HT1080 (cell line): Measurements from ENCODE around the gene GRM3. TPM values are rescaled to one million over a fixed set of nuclear protein-coding genes. Genes with fewer than 3 reads are reported as not detected.

Experiments used
- DNase-seq: peaks from one replicate; pipeline ENCODE4 v3.0.0-alpha.2; 2015; ENCODE audit warnings: low read depth
- total RNA-seq: library from RNA; depleted of rRNA; stranded (reverse); fragments of >200 nt; shearing (Covaris generic); gene quantifications from 2 replicates; pipeline ENCODE4 v1.2.3, GENCODE V29; 2014

Gene GRM3
- total RNA-seq, 1 experiment from 2014 or later: not detected

DNA sequence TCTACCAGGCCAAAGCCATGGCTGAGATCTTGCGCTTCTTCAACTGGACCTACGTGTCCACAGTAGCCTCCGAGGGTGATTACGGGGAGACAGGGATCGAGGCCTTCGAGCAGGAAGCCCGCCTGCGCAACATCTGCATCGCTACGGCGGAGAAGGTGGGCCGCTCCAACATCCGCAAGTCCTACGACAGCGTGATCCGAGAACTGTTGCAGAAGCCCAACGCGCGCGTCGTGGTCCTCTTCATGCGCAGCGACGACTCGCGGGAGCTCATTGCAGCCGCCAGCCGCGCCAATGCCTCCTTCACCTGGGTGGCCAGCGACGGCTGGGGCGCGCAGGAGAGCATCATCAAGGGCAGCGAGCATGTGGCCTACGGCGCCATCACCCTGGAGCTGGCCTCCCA is 142.7 kb downstream of the GRM3 start:
- no peak for DNase-seq

DNA sequence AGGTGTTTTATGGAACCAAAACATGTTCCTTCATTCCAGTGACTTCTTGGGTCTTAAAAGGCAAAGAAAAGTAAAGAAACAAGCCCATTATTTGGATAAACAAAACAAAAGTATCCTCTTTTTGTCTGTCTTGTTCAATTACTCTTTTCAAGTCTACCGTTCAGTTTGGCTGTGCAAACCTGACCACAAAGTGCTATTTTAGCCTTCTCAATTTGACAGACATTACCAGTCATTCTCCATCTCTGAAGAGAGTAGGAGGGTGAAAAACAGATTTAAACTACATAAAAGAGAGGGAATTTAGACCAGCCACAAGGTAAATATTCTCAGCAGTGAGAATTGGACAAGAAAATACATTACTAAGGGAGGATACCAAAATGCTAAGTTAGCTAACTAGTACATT is 145.2 kb downstream of the GRM3 start:
- no peak for DNase-seq

DNA sequence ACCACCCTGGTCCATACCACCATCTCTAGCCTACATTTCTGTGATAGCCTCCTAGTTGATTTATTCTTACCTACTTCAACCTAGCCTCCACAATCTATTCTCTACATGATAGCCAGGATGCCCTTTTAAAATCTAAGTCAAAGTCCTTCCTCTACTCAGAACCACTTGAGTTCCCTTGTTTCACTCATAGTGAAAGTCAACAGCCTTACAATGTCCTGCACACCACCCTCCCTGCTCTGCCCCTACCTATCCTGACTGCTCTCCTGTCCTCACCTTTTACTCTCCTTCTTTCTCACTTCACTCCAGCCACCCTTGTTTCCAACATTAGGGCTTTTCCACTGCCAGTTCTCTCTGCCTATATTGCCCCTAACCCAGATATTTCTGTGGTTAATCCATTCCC is 146.7 kb downstream of the GRM3 start:
- no peak for DNase-seq

DNA sequence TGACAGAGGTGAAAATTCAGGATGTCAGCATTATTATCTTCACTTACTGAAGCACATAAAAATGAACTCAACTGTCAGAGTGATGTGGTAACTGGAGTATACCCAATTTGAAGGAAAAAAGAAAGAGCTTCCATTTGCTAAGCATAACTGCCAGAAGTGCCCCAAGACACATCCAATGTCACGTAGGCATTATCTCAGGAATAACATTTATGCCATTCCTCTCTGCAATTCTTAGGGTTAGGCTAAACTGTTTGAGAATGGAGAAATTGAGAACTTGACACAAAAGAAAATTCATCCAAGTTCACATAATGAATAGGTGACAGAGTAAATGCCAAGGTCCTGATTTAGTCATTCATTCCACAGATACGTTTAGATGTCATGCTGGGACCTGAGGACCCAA is 148.6 kb downstream of the GRM3 start:
- DNase-seq: no peak

DNA sequence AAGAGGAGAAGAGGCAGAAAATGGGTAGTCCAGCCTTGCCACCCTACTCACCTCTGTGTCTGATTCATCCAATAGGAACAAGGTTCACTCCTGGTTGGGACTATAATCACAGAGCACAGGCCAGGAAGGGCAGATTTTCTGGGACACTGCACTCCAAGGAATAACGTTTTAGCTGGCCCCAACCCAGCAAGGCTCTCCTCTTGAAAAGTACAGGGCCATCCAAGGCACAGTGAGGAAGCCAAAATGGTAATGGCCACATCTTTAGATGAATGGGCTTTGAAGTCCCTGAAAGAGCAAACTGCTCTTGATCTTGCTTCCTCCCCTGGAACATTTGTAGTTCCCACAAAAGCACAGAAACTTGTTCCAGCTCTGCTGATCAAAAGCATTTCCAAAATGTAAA is 149.4 kb downstream of the GRM3 start:
- DNase-seq: no peak

DNA sequence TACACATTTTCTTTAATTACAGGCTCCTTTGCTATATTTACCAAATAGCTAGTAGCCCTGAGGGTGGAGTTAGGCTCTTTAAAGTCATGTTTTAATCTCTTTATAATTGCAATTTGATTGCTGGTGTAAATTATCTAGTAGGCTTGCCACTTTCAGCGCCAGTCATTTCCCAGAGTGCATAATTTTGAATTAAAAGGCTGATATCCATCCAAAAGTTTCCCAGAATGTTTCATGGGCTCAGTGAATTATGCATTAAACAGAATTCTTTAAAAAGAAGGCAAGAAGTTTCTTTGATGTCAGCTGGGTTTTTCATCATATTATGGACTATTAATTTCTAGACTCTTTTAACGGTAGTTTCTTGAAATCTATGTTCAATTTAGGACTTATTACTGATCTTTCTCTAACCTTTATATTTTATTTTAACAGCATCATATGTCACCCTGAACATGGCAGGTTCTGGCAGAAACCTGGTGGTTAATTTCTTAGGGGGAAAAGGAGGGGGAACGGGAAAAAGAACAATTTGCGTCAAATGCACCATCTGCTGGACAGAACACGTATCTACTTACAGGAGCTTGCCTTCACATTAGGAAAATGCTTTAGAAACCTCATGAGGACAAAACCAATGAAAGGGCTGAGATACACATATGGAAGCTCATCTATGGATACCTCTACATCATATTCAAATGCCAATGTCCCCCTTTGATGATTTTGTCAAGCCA is 171.1 kb downstream of the GRM3 start:
- DNase-seq: peak; percentile 42

DNA sequence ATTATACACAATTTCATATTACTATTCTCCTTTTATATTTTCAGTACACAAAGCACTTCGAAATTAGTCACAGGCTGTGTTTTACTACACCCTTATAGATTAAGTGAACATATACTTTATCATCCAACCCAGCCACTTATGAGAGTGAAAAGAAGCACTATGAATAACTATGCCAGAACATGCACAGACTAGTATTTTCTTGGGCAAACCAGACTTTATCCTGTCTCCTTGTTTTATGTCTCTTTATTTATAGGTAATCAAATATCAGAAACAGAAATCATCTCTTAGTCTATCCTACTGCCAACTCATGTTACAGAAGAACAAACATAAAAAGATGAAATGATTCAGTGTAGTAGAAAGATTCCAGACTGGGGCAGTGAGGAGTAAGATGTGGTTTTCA is 171.8 kb downstream of the GRM3 start:
- DNase-seq: no peak

DNA sequence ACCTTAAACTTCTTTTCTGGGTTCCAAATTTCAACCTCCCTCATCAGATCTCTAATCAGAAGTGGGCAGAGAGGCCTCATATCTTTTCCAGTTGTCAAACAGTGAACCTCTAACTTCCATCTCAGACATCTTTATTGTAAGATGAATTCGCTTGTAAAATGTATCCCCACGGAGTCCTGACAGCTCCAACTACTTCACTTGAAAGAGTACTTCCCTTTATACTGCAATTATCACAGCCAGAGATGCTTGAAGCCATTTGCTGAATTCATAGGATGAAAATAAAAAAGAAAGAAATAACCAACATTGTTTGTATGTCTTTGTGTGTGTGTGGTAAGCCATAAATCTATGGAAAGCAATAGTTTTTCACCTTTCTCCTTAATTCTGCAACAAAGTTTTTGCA is 175.2 kb downstream of the GRM3 start:
- DNase-seq: no peak

DNA sequence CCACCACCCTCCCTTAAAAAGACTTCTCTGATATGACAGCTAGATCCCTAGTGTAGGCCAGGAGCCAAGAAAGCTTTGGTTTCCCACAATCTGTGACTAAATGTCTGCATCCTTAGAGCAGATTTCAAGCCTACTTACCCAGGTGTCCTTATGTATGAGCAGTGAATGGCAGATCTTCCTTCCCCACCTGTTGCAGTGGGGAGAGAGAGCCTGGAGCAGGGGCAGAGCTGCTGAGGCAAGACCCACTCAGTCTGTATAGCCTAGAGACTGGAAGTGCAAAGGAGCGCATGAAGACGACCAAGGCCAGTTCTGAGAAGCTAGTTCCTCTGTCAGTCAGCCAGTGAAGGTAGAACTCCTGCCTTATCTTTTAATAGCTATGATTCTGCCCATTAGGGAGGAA is 180.1 kb downstream of the GRM3 start:
- DNase-seq: no peak

DNA sequence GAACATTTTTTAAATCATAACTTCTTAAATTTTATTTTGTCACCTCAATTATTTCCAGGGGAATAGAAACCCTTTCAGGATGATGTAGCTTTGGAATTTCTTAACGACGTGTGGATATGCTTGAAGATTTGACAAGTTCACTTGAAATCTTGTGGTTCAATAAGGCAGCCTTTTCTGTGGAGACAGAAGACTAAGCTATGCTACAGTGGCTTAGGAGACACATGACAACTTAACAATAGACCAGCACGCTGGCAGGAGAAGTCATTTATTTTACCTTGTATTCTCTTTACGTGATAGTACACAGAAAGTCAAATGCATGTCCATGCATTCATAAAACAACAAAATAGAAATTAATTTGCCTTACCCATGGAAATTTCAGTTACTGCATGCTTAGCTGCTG is 181.6 kb downstream of the GRM3 start:
- no peak for DNase-seq

DNA sequence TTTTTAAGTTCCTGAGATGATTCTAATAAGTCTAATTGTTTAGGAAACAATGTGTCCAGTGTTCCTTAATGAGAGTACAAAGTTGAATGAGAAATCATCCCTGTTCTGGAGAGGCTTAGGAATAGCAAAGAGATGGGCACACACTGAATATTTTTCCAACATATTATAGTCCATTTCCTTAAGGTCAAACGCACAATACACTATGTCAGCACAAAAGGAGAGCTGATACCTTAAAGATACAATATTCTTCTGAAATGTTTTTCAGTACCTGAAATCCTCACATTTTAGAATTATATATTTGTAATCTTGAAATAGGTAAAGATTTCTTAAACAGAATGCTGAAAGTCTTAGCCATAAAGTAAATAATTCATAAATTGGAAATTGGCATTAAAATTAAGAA is 183.2 kb downstream of the GRM3 start:
- DNase-seq: no peak

DNA sequence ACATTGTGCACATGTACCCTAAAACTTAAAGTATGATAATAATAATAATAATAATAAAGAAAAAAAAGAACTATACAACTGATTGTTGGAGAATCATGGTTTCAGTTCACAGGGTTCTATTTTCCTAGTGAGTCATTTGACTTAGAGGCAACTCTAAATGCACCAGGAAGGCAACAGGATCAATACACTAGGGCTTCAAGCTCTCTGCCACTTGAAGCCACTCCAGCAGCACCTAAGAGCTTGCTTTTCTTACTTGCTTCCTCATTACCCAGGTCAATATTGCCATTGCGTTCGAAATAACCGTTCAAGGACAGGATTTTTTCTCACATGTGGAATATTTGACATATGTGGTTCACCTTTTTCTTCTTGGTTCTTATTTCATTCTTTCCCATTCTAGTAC is 189.7 kb downstream of the GRM3 start:
- DNase-seq: no peak

DNA sequence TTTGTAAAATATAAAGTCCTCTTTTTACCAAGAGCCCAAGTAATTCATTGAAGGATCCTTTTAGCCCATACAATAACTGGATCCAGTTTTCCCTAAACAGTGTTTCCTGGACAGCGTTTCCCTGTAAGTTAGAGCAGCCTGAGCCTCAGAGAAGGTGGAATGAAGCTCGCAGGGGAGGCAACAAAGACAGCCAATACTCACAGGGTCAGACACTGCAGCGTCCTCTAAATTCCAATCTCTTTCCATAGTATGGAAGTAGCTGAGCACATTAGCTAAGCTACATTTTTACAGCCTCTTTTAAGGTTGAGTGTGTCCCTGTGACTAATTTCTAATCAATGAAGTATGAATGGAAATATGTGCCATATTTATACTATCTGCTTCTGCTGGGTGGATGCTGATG is 193.5 kb downstream of the GRM3 start:
- no peak for DNase-seq

DNA sequence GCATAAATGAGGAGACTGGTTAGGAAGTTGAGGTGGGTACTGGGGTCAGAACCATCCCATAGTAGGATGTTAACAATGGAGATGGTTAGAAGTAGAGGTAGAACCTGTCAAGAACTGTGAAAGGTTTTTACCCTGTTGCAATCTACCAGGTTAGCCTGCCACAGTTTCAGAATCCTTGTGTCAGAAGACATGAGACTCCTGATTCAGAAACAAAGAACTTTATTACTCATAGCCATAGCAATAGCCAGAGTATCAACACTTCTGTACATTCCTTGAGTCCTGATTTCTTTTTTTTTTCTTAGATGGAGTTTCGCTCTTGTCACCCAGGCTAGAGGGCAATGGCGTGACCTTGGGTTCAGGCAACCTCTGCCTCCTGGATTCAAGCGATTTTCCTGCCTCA is 200.9 kb downstream of the GRM3 start:
- no peak for DNase-seq

DNA sequence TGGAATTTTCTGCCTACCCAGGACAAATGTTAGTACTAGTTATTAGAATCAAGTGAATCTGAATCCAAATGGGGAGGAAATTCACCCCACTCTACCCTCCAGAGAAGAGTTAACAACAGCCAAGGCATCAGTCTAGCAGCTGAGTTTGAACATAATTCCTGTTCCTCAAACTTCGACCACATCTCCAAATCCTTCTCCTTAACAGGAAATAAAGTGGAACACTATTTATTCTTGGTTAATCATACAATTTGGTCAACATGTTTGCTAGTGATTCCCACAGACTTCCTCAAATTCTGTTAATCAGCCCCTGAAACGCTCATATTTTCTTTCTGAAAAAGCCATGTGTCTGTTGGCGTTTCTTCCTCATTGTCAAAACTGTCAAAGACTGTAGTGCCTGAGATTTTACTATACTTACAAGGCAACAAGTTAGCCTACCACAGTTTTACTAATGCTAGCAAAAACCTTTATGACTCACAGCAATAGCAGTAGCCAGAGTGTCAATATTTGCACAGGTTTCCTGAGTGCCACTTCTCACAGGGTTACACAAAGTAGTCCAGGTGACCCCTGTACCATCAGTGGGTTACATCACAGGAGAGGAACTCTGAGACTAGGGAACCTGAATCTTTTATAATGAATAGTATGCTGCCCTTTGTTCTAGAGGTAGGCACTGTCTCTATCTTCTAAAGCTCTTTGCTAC is 202.9 kb downstream of the GRM3 start:
- peak; percentile 42 for DNase-seq

DNA sequence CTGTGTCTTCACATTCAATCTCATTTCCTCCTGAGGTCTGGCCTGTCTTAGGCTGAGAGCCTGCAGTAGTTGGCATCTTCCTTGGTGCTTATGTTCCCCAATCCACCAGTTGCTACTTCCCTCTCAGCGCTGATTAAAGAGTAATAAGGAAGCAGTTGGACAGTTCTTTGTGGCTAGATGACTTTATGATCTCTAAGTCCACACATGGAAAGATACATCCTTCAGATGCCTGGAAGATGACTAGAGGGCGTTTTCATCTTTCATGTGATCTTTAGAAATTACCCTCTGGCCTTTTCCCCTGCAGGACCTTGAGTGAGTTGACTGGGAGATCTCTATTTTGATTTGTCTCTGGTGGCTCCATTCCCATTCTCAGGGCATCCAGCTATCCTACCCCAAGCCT is 204.5 kb downstream of the GRM3 start:
- no peak for DNase-seq

DNA sequence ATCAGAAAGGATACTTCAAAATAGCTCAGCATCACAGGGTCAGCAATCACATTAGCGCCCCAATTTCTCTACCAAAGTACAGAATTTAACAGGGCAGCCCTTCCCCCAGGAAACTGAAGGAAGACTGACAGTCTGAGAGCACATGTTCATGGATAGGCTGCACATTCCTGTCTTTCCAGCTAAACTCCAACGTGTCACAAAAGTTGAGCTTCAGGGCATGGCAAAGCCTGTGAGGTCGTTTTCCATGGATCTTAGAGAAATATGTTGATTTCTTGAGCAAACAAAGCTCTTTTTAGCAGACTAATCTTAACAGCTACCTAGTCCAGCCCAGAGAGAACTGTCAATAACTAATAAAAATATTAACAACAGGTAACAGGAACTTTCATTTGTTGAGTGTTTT is 207.9 kb downstream of the GRM3 start:
- DNase-seq: no peak

DNA sequence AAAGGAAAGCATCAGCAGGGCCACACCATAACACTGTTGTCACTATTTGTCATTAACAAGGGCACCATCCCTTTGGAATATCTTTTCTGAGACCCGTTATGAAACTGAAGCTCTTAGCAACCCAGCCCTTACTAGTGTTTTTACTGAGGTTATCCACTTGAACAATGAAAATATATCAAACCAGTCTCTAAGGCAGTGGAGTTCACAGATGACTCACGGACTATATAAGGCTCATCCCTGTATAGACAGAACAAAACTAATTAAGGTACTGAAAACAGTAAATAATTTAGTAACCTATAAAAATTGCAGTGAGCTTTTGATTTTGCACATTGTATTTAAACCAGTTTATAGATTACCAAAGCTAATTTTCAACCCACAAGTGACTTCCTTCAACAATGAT is 219.7 kb downstream of the GRM3 start:
- DNase-seq: no peak

DNA sequence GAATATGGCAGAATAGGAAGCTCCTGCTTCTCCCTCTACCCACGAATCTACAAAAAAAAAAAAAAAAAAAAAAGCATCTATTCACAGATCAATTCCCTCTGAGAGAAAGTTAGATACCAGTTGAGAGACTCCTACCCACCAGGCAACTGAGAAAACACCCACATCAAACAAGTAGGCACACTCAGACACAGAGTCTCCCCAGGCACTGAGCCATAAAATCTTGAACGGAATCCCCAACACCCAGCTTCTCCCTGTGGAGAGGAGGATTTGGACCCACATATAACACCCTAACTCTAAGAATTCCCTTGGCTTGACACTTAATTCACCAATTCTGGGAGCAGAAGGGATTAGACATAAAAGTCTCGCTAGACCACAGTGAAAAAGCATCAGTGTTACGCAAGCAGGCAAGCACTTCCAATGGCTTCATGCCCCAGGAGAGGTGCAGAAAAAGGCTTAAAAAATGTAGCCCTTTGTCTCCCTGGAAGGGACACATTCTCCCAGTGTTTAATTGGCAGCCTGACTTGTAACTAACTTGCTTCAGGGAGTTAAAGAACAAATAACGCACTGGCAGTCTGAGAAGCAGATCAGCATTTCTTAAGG is 223.6 kb downstream of the GRM3 start:
- DNase-seq: no peak

DNA sequence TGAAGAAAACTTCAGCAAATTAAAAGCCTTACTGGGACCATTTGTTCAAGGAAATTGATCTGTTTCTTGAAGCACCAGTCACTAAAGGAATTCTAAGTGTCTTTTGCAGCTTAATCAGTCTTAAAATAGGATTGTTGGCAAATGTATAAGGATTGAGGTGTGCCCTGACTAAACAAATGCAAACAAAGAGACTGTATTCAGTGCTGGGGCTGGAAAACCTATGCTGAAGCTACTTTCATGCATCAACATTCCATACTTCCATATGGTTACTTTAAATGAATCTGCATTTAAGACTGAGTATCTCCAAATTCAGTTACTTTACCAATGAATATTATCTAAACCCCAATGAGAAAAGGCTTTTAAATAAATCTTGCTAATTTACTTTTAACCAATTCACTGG is 232.4 kb downstream of the GRM3 start:
- no peak for DNase-seq

DNA sequence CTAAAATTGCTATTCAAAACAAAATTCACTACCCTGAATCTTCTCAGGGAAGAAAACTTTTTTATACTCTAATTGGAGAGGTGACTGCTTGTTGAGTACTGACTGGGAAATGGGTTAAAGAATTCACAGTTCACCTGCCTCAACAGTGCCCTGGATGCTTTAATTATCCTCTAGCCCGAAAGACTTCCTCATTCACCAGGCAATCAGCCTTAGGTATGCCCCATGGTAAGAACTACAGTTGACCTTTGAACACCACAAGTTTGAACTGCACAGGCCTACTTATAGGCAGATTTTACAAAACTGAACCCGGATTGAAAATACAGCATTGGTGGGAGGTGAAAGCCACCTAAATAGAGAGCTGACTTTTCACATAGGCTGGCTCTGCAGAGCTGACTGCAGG is 240.4 kb downstream of the GRM3 start:
- DNase-seq: no peak

DNA sequence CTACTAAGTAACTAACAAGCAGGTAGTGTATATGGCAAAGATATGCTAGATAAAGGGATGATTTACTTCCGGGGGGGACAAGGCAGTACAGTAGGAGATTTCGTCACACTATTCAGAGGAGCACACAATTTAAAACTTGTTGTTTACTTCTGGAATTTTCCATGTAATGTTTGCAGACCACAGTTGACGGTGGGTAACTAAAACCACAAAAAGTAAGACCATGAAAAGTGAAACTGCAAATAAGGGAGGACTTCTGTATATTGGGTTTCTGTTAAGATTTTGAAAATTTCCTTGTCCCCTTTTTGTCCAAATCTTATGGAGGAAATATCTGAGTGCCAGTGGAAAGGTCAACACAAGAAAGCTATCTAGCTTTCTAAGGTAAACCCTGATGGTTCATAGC is 245.8 kb downstream of the GRM3 start:
- DNase-seq: no peak

DNA sequence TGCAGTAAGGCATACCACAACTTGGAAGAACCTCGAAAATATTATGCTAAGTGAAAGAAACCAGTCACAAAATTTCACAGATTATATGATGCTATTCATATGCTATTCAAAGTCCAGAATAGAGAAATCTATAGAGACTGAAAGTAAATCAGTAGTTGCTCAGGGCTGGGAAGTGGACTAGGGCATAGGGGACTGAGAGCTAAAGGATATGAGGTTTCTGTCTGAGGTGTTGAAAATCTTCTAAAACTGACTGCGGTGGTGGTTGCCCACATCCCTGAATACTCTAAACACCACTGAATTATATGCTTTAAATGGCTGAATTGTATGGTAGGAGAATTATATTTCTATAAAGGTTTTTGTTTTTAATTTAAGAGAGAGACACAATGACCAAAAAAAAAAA is 254.5 kb downstream of the GRM3 start:
- DNase-seq: no peak
